ENCODE data around the gene NLRP5.

Gene NLRP5

DNA sequence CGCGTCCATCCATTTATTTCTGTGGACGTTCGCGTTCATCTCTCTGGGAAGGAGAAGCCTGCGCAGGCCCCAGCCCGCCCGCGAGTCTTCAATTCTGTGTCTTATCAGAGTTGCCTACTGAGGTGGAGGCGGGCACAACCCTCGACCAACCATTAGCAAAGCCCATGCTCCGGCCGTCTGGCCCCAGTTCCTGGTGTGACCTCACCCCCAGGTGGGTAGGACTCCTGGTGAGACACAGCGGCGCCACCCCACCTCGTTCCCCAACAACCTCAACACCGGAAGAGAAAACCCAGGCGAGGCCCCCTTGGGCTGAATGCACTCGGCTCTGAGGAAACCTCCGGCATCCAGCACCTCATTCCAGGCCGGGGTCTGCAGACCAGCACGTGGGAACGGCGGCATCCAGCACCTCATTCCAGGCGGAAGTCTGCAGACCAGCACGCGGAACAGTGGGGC lies 119.8 kb downstream of the NLRP5 start:
- Histone ChIP-seq H4K20me1 (ENCODE audit: low read depth, low read length) (peaks cover 6% of the 10 kb centered on the region; the same call in 1 of the 2 replicates), H3K9me2 (replicated peaks; ENCODE audit: insufficient read depth, low read length) (no peaks in the 10 kb centered on the region), H3K27me3 (ENCODE audit: low read length) (no peaks in the 10 kb centered on the region), H3K9me3 (ENCODE audit: insufficient read depth, low read length) (no peaks in the 10 kb centered on the region), H3K4me3 (ENCODE audit: insufficient read depth, low read length, poor library complexity, severe bottlenecking) (no peak overlapping the region), H3K4me2 (ENCODE audit: low read depth, low read length, poor library complexity, severe bottlenecking) (no peak overlapping the region), H3K36me3 (ENCODE audit: low read length) (no peaks in the 10 kb centered on the region), H3K27ac (ENCODE audit: low read depth, low read length) (no peak overlapping the region), H3K79me2 (ENCODE audit: insufficient read depth, low read length) (peaks cover 88% of the 10 kb centered on the region), H3F3A (ENCODE audit: insufficient read depth) (no peaks in the 10 kb centered on the region), H3K9ac (ENCODE audit: low read length) (no peak overlapping the region), H2AFZ (ENCODE audit: low read depth, low read length, severe bottlenecking) (no peak overlapping the region)
- TF ChIP-seq, protein P1, sequence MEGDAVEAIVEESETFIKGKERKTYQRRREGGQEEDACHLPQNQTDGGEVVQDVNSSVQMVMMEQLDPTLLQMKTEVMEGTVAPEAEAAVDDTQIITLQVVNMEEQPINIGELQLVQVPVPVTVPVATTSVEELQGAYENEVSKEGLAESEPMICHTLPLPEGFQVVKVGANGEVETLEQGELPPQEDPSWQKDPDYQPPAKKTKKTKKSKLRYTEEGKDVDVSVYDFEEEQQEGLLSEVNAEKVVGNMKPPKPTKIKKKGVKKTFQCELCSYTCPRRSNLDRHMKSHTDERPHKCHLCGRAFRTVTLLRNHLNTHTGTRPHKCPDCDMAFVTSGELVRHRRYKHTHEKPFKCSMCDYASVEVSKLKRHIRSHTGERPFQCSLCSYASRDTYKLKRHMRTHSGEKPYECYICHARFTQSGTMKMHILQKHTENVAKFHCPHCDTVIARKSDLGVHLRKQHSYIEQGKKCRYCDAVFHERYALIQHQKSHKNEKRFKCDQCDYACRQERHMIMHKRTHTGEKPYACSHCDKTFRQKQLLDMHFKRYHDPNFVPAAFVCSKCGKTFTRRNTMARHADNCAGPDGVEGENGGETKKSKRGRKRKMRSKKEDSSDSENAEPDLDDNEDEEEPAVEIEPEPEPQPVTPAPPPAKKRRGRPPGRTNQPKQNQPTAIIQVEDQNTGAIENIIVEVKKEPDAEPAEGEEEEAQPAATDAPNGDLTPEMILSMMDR (IDR thresholded peaks at IDR 0.05; ENCODE audit: insufficient read depth, low read length, poor library complexity, severe bottlenecking) = no peak

DNA sequence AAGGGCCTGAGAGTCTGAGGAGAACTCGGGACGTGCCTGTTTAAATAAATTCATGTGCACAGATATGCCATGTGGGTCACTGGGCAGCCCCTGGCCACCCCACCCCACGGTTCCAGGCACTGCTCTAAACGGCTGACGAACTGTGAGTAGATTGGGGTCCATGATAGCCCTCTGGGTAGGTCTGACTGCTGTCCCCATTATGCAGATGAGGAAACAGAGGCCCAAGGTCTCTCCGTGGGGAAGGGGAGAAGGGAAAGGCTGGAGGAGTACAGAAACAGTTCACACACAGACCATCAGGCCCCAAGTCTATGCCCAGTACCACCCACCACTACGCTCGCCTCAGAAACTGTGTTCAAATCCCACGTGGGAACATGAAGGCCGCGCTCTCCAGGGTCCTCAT lies 120.4 kb downstream of the NLRP5 start:
- Histone ChIP-seq H3F3A (ENCODE audit: insufficient read depth) (no peaks in the 10 kb centered on the region), H3K9me2 (replicated peaks; ENCODE audit: insufficient read depth, low read length) (no peaks in the 10 kb centered on the region), H4K20me1 (ENCODE audit: low read depth, low read length) (peaks cover 6% of the 10 kb centered on the region; the same call in 1 of the 2 replicates), H3K4me3 (ENCODE audit: insufficient read depth, low read length, poor library complexity, severe bottlenecking) (no peak overlapping the region), H3K4me2 (ENCODE audit: low read depth, low read length, poor library complexity, severe bottlenecking) (no peak overlapping the region), H3K27ac (ENCODE audit: low read depth, low read length) (no peak overlapping the region), H2AFZ (ENCODE audit: low read depth, low read length, severe bottlenecking) (no peak overlapping the region), H3K79me2 (ENCODE audit: insufficient read depth, low read length) (peaks cover 90% of the 10 kb centered on the region), H3K27me3 (ENCODE audit: low read length) (no peaks in the 10 kb centered on the region), H3K9me3 (ENCODE audit: insufficient read depth, low read length) (no peaks in the 10 kb centered on the region), H3K9ac (ENCODE audit: low read length) (no peak overlapping the region), H3K36me3 (ENCODE audit: low read length) (no peaks in the 10 kb centered on the region)
- TF ChIP-seq, protein P1 (IDR thresholded peaks at IDR 0.05; ENCODE audit: insufficient read depth, low read length, poor library complexity, severe bottlenecking) = no peak
- no peak for TF ChIP-seq EZH2phosphoT487 (conservative IDR thresholded peaks at IDR 0.05; ENCODE audit: low read length)

DNA sequence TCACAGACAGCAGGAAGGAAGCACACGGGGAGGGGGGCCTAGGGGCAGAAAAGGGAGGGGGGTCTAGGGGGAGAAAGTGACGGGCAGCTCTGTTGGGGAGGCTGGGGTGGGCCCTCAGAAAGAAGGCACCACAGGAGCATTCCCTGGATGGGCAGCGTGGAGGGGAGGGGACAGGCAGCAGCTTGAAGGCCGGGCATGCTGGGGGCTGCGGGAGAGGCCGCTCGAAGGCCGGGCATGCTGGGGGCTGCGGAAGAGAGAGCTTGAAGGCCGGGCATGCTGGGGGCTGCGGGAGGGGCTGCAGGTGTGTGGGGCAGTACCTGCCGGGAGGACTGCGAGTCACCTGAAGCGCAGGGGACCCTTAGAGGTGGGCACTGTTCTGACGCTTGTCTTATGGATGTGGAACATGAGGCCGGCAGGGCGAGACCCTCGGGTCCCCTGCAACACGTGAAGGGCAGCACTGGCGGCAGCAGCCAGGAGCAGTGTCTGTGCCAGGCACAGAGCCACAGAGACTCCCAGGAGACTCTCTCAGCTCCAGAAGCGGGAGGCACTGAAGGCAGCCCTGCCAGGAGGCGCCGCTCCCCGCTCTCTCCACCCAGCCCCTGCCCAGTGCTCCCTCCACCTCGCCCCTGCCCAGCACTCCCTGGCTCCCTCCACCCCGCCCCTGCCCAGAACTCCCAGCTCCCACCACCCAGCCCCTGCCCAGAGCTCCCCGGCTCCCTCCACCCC lies 121.2 kb downstream of the NLRP5 start:
- Histone ChIP-seq H4K20me1 (ENCODE audit: low read depth, low read length) (peaks cover 6% of the 10 kb centered on the region; the same call in 1 of the 2 replicates), H3K79me2 (ENCODE audit: insufficient read depth, low read length) (peaks cover 88% of the 10 kb centered on the region)

More for the DNA sequence above, 121.2 kb downstream of the NLRP5 start:
- no peak for TF ChIP-seq EZH2phosphoT487 (conservative IDR thresholded peaks at IDR 0.05; ENCODE audit: low read length)
- TF ChIP-seq, protein P1 (IDR thresholded peaks at IDR 0.05; ENCODE audit: insufficient read depth, low read length, poor library complexity, severe bottlenecking) = no peak
- no peak overlapping the region for H3K27ac ChIP-seq (ENCODE audit: low read depth, low read length)
- no peak overlapping the region for H3K9ac ChIP-seq (ENCODE audit: low read length)
- H3K27me3 ChIP-seq (ENCODE audit: low read length) = no peaks in the 10 kb centered on the region
- no peaks in the 10 kb centered on the region for H3K36me3 ChIP-seq (ENCODE audit: low read length)
- no peak overlapping the region for H3K4me3 ChIP-seq (ENCODE audit: insufficient read depth, low read length, poor library complexity, severe bottlenecking)
- no peak overlapping the region for H3K4me2 ChIP-seq (ENCODE audit: low read depth, low read length, poor library complexity, severe bottlenecking)
- no peaks in the 10 kb centered on the region for H3K9me2 ChIP-seq (replicated peaks; ENCODE audit: insufficient read depth, low read length)
- no peak overlapping the region for H2AFZ ChIP-seq (ENCODE audit: low read depth, low read length, severe bottlenecking)
- no peaks in the 10 kb centered on the region for H3K9me3 ChIP-seq (ENCODE audit: insufficient read depth, low read length)
- H3F3A ChIP-seq (ENCODE audit: insufficient read depth) = no peaks in the 10 kb centered on the region

Data from SU-DHL-6 (cell line).